ENCODE measurements around the gene SPATC1L.

SPATC1L gene

GRCh38 chr21:46160907-46161632 is 23.2 kb downstream of the SPATC1L start:
- no peak for DNase-seq

GRCh38 chr21:46160657-46160906 is 23.7 kb downstream of the SPATC1L start:
- no peak for DNase-seq

DNA sequence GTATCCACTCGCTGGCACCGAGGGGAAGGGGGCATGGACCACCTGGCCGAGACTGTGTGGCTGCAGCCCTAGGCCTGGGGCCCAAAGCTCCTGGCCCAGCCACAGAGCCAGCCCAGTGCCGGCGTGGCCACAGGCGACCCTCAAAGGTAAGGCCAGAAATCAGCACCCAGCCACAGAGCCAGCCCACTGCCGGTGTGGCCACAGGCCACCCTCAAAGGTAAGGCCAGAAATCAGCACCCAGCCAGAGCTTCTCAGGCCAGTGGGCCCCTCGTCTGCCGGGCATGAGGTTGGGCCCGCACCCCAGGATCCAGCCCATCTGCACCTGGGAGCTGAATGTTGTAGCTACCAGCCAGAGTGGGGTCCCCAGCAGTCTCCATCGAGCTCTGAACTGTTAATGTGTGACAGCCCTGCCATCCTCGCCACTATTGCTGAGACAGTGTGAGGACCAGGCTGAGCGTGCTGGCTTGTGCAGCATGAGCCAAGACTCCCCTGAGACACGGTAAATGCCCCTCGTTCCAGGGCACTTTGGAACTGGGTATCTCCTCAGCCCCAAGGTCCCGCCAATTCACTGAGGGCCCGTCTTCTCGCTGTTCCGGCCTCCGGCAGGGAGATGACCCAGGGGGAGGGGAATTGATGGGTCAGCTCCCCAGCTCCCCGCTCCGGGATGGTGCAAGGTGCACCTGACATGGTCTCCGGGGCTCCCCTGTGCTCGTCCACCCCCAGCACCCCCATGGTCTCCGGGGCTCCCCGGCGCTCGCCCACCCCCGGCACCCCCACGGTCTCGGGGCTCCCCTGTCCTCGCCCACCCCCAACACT is 24.2 kb downstream of the SPATC1L start:
- no peak for DNase-seq

GRCh38 chr21:46159390-46159789 is 24.9 kb downstream of the SPATC1L start:
- DNase-seq = no peak

- DNase-seq = no peak
Observed at GRCh38 chr21:46158666-46159300, 25.5 kb downstream of the SPATC1L start.

DNA sequence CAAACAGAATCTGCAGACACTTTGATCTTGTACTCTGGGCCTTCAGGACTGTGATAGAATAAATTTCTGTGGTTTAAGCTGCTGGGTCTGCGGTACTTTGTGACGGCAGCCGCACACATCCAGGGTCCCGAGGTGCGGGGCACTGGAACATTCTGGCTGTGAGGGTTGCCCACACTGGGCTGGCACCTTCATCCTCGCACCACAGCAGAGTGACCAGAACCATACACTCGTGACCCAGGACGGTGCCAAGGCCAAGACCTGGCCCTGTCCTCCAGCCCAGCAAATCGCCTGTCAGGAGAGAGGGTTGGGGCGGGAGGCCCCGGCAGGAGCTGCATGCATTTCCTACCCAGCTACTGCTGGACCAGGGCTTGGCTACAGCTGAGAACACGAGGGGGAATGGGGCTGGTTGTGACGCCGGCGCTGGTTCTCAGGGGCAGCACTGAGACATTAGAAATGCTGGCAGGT is 26.2 kb downstream of the SPATC1L start:
- no peak for DNase-seq

DNA sequence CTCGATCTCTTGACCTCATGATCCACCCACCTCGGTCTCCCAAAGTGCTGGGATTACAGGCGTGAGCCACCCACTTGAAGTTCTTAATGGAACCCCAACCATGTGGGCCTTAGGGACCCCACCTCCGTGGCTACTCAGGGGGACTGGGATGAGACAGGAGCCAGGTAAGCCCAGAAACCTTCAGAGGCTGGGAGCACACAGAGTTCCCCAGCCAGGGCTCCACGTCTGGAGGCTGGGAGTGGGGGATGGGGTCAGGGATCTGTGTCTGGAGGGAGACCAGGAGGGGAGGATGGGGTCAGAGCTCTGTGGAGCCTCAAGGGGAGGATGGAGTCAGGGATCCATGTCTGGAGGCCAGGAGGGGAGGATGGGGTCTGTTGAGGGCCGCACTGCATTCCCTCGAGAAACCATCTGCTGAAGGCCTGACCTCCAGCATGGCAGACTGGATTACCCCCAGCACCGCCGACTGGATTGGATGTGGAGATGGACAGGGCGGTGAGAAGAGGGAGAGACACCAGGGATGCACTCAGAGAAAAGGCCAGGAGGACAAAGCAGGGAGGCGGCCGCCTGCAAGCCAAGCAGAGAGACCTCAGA is 26.8 kb downstream of the SPATC1L start:
- DNase-seq = no peak

DNA sequence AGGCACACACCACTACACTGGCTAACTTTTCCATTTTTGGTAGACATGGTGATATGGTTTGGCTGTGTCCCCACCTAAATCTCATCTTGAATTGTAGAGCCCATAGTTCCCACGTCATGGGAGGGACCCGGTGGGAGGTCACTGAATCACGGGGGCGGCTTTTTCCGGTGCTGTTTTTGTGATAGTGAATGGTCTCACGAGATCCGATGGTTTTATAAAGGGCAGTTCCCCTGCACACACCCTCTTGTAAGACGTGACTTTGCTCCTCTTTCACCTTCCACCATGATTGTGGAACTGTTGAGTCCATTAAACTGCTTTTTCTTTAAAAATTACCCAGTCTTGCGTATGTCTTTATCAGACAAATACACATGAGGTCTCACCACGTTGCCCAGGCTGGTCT is 27.6 kb downstream of the SPATC1L start:
- no peak for DNase-seq

GRCh38 chr21:46156378-46156645 is 27.9 kb downstream of the SPATC1L start:
- DNase-seq = no peak

GRCh38 chr21:46155514-46156377 is 28.5 kb downstream of the SPATC1L start, which contains the start of gene FTCD:
TSS of gene FTCD (minus strand) at chr21:46155579. CDS start at chr21:46155523, 56 bp downstream.
- no peak for DNase-seq

GRCh38 chr21:46154955-46155513 is 29.2 kb downstream of the SPATC1L start:
- no peak for DNase-seq

GRCh38 chr21:46154155-46154954 is 29.9 kb downstream of the SPATC1L start:
- DNase-seq = no peak

DNA sequence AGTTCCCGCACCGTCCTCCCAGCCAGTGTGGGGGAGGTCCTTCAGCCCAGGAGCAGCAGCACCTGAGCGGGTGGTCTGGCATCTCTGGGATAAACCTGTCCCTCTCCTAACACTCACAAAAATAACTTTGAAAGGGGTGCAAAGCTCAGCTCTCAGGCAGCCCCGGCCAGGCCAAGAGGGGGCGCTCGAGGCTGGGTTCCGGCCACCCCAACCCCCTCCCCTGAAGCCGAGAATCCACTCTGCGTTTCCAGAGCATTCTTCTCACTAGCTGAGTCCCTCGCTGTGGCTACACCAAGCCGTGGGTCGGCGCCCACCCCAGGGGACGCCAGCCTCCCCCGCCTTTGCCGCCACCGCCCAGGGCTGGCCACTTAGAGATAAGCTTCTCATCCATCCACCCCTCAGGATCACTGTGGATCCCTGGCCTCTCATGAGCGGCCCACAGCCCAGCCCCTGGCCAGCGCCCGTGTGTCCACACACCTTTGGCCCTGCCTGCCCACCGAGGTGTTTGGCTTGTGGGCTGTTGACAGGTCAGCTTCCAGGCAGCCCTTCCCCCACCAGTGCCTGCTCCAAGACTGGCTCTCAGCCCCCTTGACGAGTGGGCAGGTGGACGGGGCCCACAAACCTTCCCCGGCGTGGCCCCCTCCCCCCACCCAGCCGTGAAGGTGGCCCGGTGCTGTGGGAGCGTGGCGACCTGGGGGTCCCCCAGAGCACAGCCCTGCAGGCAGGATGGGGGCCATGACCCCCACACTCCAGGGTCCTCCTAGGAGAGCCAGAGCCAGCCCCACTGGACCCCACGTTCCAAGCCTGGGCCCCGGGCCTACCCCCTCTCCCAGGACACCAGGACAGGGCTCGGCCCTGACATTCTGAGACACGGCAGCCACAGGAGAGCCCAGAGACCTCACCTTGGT is 30.8 kb downstream of the SPATC1L start:
- no peak for DNase-seq

DNA sequence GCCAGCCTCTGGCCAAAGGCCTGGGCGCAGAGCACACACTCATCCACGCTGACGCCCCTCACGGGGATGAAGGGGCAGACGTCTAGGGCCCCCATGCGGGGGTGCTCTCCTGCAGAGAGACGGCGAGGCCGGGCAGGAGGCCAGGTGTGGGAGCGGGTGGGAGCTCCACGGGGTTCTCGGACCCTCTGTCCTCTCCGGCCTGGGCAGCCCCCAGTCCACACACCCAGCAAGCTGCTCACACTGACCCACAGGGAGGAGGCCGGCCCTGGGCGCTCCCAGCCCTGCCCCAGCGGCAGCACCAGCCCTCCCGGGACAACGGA is 31.4 kb downstream of the SPATC1L start:
- no peak for DNase-seq

DNA sequence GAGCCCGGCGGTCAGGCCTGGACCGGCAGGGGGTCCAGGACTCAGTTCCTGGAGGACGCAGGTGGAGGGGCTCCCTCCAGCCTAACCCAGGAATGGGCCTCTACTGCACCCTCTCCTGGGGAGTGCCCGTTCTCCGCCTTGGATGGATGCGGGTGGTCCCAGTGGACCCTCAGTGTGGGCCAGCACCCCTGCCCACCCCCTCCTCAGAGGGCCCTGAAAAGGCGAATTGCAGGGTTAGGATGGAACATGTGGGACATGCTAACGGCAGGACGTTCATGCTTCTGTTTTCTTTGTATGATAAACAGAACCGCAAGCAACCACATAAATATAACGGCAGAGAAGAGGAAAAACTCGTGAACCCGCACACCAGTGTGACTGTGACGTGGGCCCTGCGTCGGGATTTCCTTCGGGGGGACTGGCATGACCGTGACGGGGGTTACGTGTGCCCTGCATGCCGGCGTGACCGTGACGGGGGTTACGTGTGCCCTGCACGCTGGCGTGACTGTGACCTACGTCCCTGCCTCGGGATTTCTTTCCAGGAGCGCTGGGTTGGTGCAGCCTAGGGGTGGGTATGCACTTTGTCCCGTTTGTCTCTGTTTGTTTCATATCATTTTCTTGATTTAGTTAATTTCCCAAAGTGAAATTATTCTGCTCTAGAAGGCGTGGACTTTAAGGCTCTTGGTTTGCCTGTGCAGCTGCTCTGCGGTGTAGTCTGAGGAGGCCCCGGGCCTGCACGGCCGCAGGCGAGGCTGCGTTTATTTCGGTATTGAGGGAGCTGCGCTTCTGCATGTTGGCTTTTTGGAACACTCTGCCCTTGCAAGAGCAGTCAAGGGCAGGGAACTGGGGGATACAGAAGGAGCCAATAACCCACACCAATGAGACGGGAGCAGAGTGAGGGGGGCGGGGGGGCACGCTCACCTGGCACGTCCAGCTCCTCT is 32.0 kb downstream of the SPATC1L start:
- no peak for DNase-seq

GRCh38 chr21:46151261-46151988 is 32.8 kb downstream of the SPATC1L start:
- no peak for DNase-seq

DNA sequence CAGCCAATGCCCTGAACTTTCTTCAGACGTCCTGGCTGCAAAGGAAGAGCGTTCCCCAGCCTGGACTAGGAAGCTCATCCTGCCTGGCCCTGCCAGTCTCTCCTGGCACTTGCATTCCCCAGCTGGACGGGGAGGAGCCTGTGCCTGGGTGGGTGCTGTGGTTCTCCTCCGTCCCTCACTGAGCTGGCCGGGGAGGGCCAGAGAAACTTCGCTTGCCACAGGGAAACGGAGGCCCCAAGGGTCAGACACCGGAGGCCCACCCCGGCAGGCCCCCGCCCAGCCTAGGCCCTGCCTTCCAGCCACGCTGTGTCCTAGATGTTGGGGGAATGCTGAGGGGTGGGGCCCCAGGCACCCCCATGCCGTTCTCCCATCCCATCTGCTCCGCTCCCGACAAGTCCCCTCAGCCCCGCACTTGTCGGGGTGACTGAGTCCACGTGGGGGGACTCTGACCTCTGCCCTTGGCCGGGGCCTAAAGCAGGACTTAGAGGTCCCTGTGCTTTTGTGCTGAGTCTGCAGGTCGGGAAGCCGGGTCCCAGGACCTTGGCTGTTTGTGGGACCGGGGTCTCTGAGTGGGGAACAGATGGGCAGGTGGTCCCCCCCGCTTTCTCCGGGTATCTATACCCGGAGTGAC is 33.7 kb downstream of the SPATC1L start:
- DNase-seq = no peak

- DNase-seq = no peak
Observed at GRCh38 chr21:46150073-46150472, 34.2 kb downstream of the SPATC1L start.
